ENCODE measurements around the gene SCN5A. TPM values are rescaled to one million over a fixed set of nuclear protein-coding genes. Genes with fewer than 3 reads are reported as not detected.

The SCN5A gene
- total RNA-seq, 1 donor = not detected

DNA sequence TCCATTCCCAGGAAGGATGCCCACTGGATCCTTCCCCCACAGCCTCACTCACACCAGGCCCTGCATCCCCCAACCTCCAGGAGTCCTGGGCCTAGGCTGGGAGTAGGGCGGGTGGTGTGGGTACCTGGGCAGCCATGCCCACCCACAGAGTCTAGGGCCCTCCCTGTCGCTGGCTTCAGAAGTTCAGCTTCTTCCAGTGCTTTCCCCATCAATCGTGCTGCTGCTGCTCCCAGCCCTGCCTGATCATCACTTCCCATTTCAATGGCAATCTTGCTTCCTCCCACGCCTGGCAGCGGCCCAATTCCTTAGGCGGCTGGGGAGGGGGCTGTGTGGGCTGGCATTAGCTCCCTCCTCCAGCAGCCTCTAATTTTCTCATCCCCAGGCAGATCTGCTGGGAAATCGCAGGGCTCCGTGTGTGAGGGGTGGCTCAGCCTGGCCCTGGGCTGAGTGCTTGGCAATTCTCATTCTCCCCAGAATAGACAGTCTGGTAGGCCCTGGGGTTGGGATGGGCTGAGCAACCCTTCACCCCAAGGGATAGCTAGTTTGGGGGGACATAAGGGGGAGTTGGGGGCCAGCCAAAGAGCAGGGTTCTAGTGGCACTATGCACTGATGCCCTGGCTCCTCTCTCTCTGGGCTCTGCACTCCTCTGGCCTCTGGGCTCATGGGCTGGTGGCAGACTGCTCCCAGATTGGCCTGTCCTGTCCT is 66.4 kb downstream of the SCN5A start:
- Histone ChIP-seq H4K20me1 (ENCODE audit: insufficient read depth, low read length) (no peaks in the 10 kb centered on the region), H3K36me3 (ENCODE audit: insufficient read depth, low read length) (no peaks in the 10 kb centered on the region), H3K9me3 (ENCODE audit: low read depth, low read length) (no peaks in the 10 kb centered on the region), H3K27me3 (ENCODE audit: insufficient read depth, low read length) (no peaks in the 10 kb centered on the region), H3K27ac (ENCODE audit: low read depth, low read length) (no peak overlapping the region), H3K4me3 (ENCODE audit: insufficient read depth, low read length) (no peak overlapping the region), H2AFZ (ENCODE audit: low read length) (no peak overlapping the region), H3K4me2 (ENCODE audit: insufficient read depth, low read length) (no peak overlapping the region), H3K79me2 (ENCODE audit: insufficient read depth, low read length) (no peaks in the 10 kb centered on the region), H3K4me1 (ENCODE audit: insufficient read depth, low read length) (no peaks in the 10 kb centered on the region)
- DNase-seq (ENCODE audit: insufficient read length, low spot score, missing footprints) = no peak
- TF ChIP-seq CTCF (IDR thresholded peaks at IDR 0.05; ENCODE audit: extremely low read depth, low read depth, low read length) = no peak

GRCh38 chr3:38582316-38582715 is 67.2 kb downstream of the SCN5A start:
- H3K27ac ChIP-seq (ENCODE audit: low read depth, low read length) = no peak overlapping the region
- no peak for DNase-seq (ENCODE audit: insufficient read length, low spot score, missing footprints)
- no peaks in the 10 kb centered on the region for H4K20me1 ChIP-seq (ENCODE audit: insufficient read depth, low read length)
- no peaks in the 10 kb centered on the region for H3K9me3 ChIP-seq (ENCODE audit: low read depth, low read length)
- H3K4me3 ChIP-seq (ENCODE audit: insufficient read depth, low read length) = no peak overlapping the region
- H3K79me2 ChIP-seq (ENCODE audit: insufficient read depth, low read length) = no peaks in the 10 kb centered on the region
- no peaks in the 10 kb centered on the region for H3K36me3 ChIP-seq (ENCODE audit: insufficient read depth, low read length)
- no peak overlapping the region for H2AFZ ChIP-seq (ENCODE audit: low read length)
- H3K4me1 ChIP-seq (ENCODE audit: insufficient read depth, low read length) = no peaks in the 10 kb centered on the region
- no peaks in the 10 kb centered on the region for H3K27me3 ChIP-seq (ENCODE audit: insufficient read depth, low read length)
- TF ChIP-seq CTCF (IDR thresholded peaks at IDR 0.05; ENCODE audit: extremely low read depth, low read depth, low read length) = no peak
- no peak overlapping the region for H3K4me2 ChIP-seq (ENCODE audit: insufficient read depth, low read length)

- Histone ChIP-seq H2AFZ (ENCODE audit: low read length) (no peak overlapping the region), H3K79me2 (ENCODE audit: insufficient read depth, low read length) (no peaks in the 10 kb centered on the region)
- TF ChIP-seq CTCF (IDR thresholded peaks at IDR 0.05; ENCODE audit: extremely low read depth, low read depth, low read length) = no peak
Measured at GRCh38 chr3:38581774-38582173, 67.7 kb downstream of the SCN5A start.

DNA sequence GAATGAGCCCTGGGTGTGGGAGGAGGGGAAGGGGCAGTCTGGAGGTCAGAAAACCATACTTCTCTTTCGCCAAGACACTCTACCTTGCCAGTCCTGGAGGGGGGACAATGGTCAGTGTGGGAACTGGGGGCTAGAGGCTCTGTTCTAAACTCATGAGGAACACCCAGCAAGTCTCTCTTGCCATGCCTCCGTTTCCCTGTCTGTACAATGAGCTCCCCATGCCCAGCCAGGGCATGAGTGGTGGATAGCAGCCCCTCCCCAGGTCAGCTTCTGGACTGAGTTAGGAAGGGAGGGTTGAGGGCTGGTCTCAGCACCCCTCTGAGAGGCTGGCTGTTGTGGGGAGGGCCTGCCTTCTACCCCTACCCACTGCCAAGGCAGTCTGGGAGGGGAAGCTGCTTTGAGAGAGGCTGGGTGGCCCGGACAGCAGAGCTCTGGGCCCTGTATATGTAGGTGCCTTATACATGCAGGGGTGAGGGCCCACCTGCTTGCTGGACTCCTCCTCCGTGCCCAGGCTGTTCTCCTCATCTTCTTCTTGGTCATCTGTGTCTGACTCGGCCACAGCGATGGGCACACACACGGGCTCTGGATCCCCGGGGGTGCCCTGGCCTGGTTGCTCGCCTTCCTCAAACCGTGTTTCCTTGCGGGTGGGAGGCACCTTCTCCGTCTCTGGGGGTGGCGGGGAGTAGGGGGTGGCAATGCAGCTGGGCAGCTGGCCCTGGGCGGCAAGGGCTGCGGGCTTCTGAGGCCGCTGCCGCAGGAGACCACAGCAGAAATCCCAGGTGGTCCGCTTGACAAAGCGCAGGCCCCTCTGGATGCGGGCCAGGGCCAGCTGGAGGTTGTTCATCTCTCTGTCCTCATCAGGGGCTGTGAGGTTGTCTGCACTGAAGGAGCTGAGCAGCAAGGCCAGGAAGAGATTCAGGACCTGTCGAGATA is 68.8 kb downstream of the SCN5A start:
- Histone ChIP-seq H2AFZ (ENCODE audit: low read length) (no peak overlapping the region), H3K79me2 (ENCODE audit: insufficient read depth, low read length) (no peaks in the 10 kb centered on the region), H3K4me1 (ENCODE audit: insufficient read depth, low read length) (no peaks in the 10 kb centered on the region), H3K4me2 (ENCODE audit: insufficient read depth, low read length) (no peak overlapping the region), H3K27ac (ENCODE audit: low read depth, low read length) (no peak overlapping the region), H3K4me3 (ENCODE audit: insufficient read depth, low read length) (no peak overlapping the region), H3K27me3 (ENCODE audit: insufficient read depth, low read length) (no peaks in the 10 kb centered on the region), H4K20me1 (ENCODE audit: insufficient read depth, low read length) (no peaks in the 10 kb centered on the region), H3K9me3 (ENCODE audit: low read depth, low read length) (no peaks in the 10 kb centered on the region), H3K36me3 (ENCODE audit: insufficient read depth, low read length) (no peaks in the 10 kb centered on the region)
- TF ChIP-seq CTCF (IDR thresholded peaks at IDR 0.05; ENCODE audit: extremely low read depth, low read depth, low read length) = no peak
- no peak for DNase-seq (ENCODE audit: insufficient read length, low spot score, missing footprints)

More at GRCh38 chr3:38581774-38582173, 67.7 kb downstream of the SCN5A start:
- Histone ChIP-seq H3K4me3 (ENCODE audit: insufficient read depth, low read length) (no peak overlapping the region), H3K9me3 (ENCODE audit: low read depth, low read length) (no peaks in the 10 kb centered on the region), H3K27me3 (ENCODE audit: insufficient read depth, low read length) (no peaks in the 10 kb centered on the region), H3K36me3 (ENCODE audit: insufficient read depth, low read length) (no peaks in the 10 kb centered on the region), H3K4me2 (ENCODE audit: insufficient read depth, low read length) (no peak overlapping the region), H3K4me1 (ENCODE audit: insufficient read depth, low read length) (no peaks in the 10 kb centered on the region), H4K20me1 (ENCODE audit: insufficient read depth, low read length) (no peaks in the 10 kb centered on the region), H3K27ac (ENCODE audit: low read depth, low read length) (no peak overlapping the region)
- no peak for DNase-seq (ENCODE audit: insufficient read length, low spot score, missing footprints)

Measured in osteoblast (primary cell).